GM23248 (cell line): ENCODE measurements around the gene TRIO. TPM values are rescaled to one million over a fixed set of nuclear protein-coding genes. Genes with fewer than 3 reads are reported as not detected.

Experiments
- DNase-seq: peaks from one replicate; pipeline ENCODE4 v3.0.0-alpha.2; 2015
- H2AFZ ChIP-seq: fragments of 200-600 bp; sonication (generic); 2 replicates; pipeline ENCODE4 v1.6.1; 2016; ENCODE audit warnings: antibody characterized with exemption
- H3F3A ChIP-seq: fragments of 200-600 bp; sonication (generic); 2 replicates; pipeline ENCODE4 v1.6.1; 2016; ENCODE audit warnings: mild to moderate bottlenecking, antibody characterized with exemption, mixed run types; ENCODE audit not compliant: insufficient read depth
- H3K27ac ChIP-seq: fragments of 200-600 bp; sonication (generic); 2 replicates; pipeline ENCODE4 v1.5.1; 2016; ENCODE audit warnings: mild to moderate bottlenecking
- H3K27me3 ChIP-seq: fragments of 200-600 bp; sonication (generic); replicated peaks from 2 replicates; pipeline ENCODE4 v1.6.1; 2016; ENCODE audit warnings: mild to moderate bottlenecking; ENCODE audit not compliant: insufficient read depth
- H3K36me3 ChIP-seq: fragments of 200-600 bp; sonication (generic); 2 replicates; pipeline ENCODE4 v1.6.1; 2016; ENCODE audit warnings: low read depth, mild to moderate bottlenecking
- H3K4me1 ChIP-seq: fragments of 200-600 bp; sonication (generic); 2 replicates; pipeline ENCODE4 v1.6.1; 2016; ENCODE audit warnings: mild to moderate bottlenecking; ENCODE audit not compliant: insufficient read depth
- H3K4me2 ChIP-seq: fragments of 200-600 bp; sonication (generic); one replicate; pipeline ENCODE4 v1.6.1; 2016; ENCODE audit warnings: mild to moderate bottlenecking; ENCODE audit not compliant: unreplicated experiment
- H3K4me3 ChIP-seq: fragments of 200-600 bp; sonication (generic); 2 replicates; pipeline ENCODE4 v1.5.1; 2016; ENCODE audit warnings: mild to moderate bottlenecking
- H3K79me2 ChIP-seq: fragments of 200-600 bp; sonication (generic); 2 replicates; pipeline ENCODE4 v1.6.1; 2016; ENCODE audit warnings: mild to moderate bottlenecking; ENCODE audit not compliant: insufficient read depth
- H3K9ac ChIP-seq: fragments of 200-600 bp; sonication (generic); 2 replicates; pipeline ENCODE4 v1.6.1; 2016; ENCODE audit warnings: mild to moderate bottlenecking
- H3K9me2 ChIP-seq: fragments of 200-600 bp; sonication (generic); 2 replicates; pipeline ENCODE4 v1.6.1; 2016; ENCODE audit warnings: mixed run types, mild to moderate bottlenecking, moderate library complexity; ENCODE audit not compliant: insufficient read depth
- H3K9me3 ChIP-seq: fragments of 200-600 bp; sonication (generic); one replicate; pipeline ENCODE4 v1.6.1; 2017; ENCODE audit warnings: low read depth
- H4K20me1 ChIP-seq: fragments of 200-600 bp; sonication (generic); 2 replicates; pipeline ENCODE4 v1.6.0; 2016; ENCODE audit not compliant: insufficient read depth
- EZH2 ChIP-seq: fragments of 200-600 bp; sonication (generic); IDR thresholded peaks from 2 replicates; pipeline ENCODE4 v1.6.1; 2018; ENCODE audit warnings: antibody characterized with exemption, mild to moderate bottlenecking; ENCODE audit not compliant: insufficient read depth, poor library complexity, severe bottlenecking
- EZH2phosphoT487 ChIP-seq: fragments of 200-600 bp; sonication (generic); IDR thresholded peaks from 2 replicates; pipeline ENCODE4 v1.6.1; 2018; ENCODE audit warnings: antibody characterized with exemption, moderate library complexity, mild to moderate bottlenecking, low read depth; ENCODE audit not compliant: insufficient read depth
- WGBS, 2 experiments: methylation state at CpG; one replicate each; pipeline ENCODE4 v1.1.6; 2015 to 2017; ENCODE audit warnings: low lambda C conversion rate in 2 of 2, low coverage in 1 of 2; ENCODE audit errors: missing lambda C conversion rate in 2 of 2; 5-methylcytosine and 5-hydroxymethylcytosine counted together
- in situ Hi-C: fragments of 300-500 bp; cut with MboI; formaldehyde crosslinking; loops from 2 replicates; pipeline ENCODE4 v1.15.0; 2020
- polyA plus RNA-seq: library from polyadenylated mRNA; unstranded; fragments of >200 nt; fragmentation: Nextera tagmentation; extraction: Ambion mirVana; gene quantifications from 2 replicates; pipeline ENCODE4 v1.2.1, GENCODE V29; 2016
- total RNA-seq: library from RNA; depleted of rRNA; stranded (reverse); fragments of >200 nt; shearing (Covaris generic); gene quantifications from 2 replicates; pipeline ENCODE4 v1.2.3, GENCODE V29; 2014

Gene TRIO
- total and polyA plus RNA-seq, 2 experiments from 2014 or later = 28.1 to 198 TPM

GRCh38 chr5:14445013-14445412, 301.9 kb downstream of the TRIO start:
- Histone ChIP-seq H3K4me3 (peak overlapping the region; percentile 79), H2AFZ (no peak overlapping the region), H3K27ac (peak overlapping the region; percentile 99), H3F3A (peaks cover 91% of the 10 kb centered on the region), H3K27me3 (no peaks in the 10 kb centered on the region), H4K20me1 (peaks cover 5% of the 10 kb centered on the region; the same call in 1 of the 2 replicates), H3K4me1 (peaks cover 82% of the 10 kb centered on the region), H3K9me3 (no peaks in the 10 kb centered on the region), H3K36me3 (no peaks in the 10 kb centered on the region; the same call in 1 of the 2 replicates), H3K9ac (peak overlapping the region; percentile 86), H3K9me2 (no peaks in the 10 kb centered on the region), H3K79me2 (peaks cover 76% of the 10 kb centered on the region), H3K4me2 (peak overlapping the region; percentile 77)
- in situ Hi-C loops = no loop called here
- 22 to 30% methylated on average over 4 of the region's 4 CpGs for WGBS, 2 experiments
- TF ChIP-seq EZH2phosphoT487 (no peak), EZH2 (no peak)
- DNase-seq = peak; percentile 77

DNA sequence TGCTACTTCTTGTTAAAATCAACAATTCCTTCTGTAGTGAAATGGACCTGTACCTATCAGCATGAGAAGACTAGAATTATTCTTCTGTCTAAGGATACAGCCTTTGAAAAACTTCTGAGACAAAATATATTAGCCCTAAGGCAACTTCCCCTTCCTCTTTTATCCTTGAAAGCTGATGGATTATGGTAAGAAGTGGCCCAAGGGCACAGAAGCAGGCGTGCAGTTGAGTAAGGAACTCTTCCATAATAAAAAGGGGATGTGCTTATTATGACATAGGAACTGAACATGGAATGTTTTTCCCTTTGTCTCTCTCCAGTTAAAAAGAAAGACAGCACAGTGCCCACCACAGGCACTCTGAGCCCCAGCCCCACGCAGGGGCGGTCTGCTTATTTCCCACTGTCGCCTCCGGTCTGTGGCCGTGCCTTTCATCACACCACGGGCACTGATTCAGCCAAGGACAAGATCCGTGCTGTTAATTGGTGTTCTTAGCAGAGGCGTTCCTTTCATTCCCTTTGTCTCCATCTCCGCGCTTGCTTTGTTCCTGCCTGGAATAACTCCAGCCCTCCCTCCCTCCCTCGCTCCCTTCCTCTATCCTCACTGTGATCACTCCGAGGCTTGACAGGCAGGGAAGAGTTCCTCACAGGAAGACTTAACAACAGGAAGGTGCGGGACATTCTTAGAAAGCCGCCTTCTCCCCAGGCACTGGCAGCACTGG, 302.6 kb downstream of the TRIO start:
- H3K9me2 ChIP-seq = no peaks in the 10 kb centered on the region
- peaks cover 79% of the 10 kb centered on the region for H3K79me2 ChIP-seq
- peaks cover 5% of the 10 kb centered on the region; the same call in 1 of the 2 replicates for H4K20me1 ChIP-seq
- TF ChIP-seq EZH2 (no peak), EZH2phosphoT487 (no peak)
- DNase-seq = peak; percentile 74
- H3K27me3 ChIP-seq = no peaks in the 10 kb centered on the region
- peak overlapping the region; percentile 99 for H3K27ac ChIP-seq
- H2AFZ ChIP-seq = no peak overlapping the region
- peak overlapping the region; percentile 77 for H3K4me2 ChIP-seq
- peak overlapping the region; percentile 79 for H3K4me3 ChIP-seq
- H3K9me3 ChIP-seq = no peaks in the 10 kb centered on the region
- peaks cover 85% of the 10 kb centered on the region for H3K4me1 ChIP-seq
- 4 to 9% methylated on average over 13 to 15 of the region's 15 CpGs for WGBS, 2 experiments
- H3K36me3 ChIP-seq = peaks cover 3% of the 10 kb centered on the region
- in situ Hi-C loops = no loop called here
- peaks cover 93% of the 10 kb centered on the region for H3F3A ChIP-seq
- H3K9ac ChIP-seq = peak overlapping the region; percentile 86

DNA sequence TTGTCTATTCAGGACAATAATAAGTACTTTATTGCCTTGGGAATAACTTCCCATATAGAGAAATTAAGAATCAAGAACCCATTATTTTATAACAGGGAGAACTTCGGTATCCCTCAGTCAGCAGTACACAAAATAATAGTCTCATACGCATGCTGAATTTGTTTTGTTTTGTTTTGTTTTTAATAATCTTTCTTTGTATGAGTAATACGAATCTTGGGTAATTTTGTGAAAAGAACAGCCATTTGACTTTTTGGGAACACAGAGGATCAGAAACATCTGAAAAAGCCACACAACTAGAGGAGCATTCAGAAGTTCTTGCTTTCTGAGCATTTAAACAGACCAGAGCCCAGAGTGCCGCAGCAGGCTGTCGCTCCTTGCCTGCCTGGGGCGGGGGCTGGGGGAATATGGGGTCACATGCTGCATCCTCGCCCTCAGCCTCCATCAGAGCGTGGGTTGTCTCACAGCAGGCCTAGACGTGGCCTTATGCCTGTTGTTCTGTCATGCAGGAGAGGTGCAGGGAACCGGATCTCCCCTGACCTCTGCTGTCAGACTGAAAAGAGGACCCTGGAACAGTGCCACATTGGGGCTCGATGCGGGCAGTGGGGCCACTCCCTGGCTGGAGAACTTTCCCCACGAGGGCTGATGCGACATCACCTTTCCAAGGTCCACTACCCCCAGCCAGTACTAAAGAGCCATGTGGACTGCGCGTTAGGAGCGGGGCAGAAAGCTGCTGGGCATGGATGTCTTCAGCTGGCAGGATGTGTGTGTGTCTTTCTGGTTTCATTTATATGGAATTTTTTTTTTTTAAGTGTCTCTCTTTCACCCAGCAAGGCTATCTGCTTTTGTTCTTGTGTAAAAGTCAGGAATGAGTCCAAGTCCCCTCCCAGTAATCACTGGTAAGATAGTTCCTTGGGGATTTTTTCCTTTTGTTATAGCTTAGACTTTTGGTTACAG, 305.1 kb downstream of the TRIO start:
- Histone ChIP-seq H3K4me1 (peaks cover 98% of the 10 kb centered on the region), H3K4me2 (peak overlapping the region; percentile 77), H3K79me2 (peaks cover 80% of the 10 kb centered on the region), H3K9ac (peak overlapping the region; percentile 86), H3K9me2 (no peaks in the 10 kb centered on the region), H3K4me3 (peak overlapping the region; percentile 38), H4K20me1 (no peaks in the 10 kb centered on the region), H3K9me3 (no peaks in the 10 kb centered on the region), H3K36me3 (peaks cover 17% of the 10 kb centered on the region), H3F3A (peaks cover 94% of the 10 kb centered on the region), H3K27ac (peak overlapping the region; percentile 99), H2AFZ (no peak overlapping the region), H3K27me3 (no peaks in the 10 kb centered on the region)
- no peak for TF ChIP-seq EZH2
- TF ChIP-seq EZH2phosphoT487 = no peak
- 6% methylated on average over 17 of the region's 17 CpGs for WGBS, 2 experiments
- peak; percentile 64 for DNase-seq
- in situ Hi-C loops = no loop called here

DNA sequence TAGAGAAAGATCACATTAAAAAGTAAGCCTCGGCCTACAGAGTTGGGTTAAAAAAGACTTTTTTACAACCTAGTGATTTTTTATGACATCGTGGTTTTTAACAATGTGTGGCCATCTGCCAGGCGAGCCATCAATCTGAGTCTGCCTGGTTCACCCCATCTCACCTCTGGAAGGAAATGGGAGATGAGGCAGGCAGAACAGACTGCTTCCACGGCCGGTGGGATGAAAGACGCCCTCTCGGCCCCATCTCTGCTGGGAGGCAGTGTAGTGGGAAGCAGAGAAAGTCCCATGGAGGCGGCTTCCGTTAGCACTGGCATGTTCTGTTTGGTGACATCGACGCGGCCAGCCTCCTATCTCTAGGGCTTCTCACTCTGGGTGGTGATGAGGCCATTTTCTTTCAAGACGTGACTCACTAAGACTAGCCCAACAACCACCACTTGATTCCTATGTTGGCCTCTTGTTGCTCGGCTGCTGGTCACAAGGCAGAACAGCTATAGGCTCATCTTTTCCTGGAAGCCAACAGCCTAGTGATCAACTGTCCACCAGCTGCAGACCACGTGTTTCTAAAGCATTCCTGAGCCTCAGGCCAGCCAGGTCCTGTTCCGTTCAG, 306.0 kb downstream of the TRIO start:
- in situ Hi-C loops = no loop called here
- Histone ChIP-seq H3K36me3 (peaks cover 20% of the 10 kb centered on the region), H2AFZ (no peak overlapping the region), H3K9ac (peak overlapping the region; percentile 86), H3K4me2 (peak overlapping the region; percentile 77), H3K9me2 (no peaks in the 10 kb centered on the region), H4K20me1 (no peaks in the 10 kb centered on the region), H3K4me1 (peaks cover 98% of the 10 kb centered on the region), H3K27ac (peak overlapping the region; percentile 99), H3K79me2 (peaks cover 80% of the 10 kb centered on the region), H3K4me3 (peak overlapping the region; percentile 52), H3F3A (peaks cover 94% of the 10 kb centered on the region), H3K27me3 (no peaks in the 10 kb centered on the region), H3K9me3 (no peaks in the 10 kb centered on the region)
- peak; percentile 98 for DNase-seq
- WGBS, 2 experiments = 4% methylated on average over 16 of the region's 16 CpGs
- TF ChIP-seq EZH2phosphoT487 (no peak), EZH2 (no peak)
